Panc1 (cell line): ENCODE measurements around the gene D2HGDH. TPM values are rescaled to one million over a fixed set of nuclear protein-coding genes. Genes with fewer than 3 reads are reported as not detected.

ENCODE experiments used
- ATAC-seq: fragments of 200-7000 bp; cut with Tn5 transposase; 2 replicates; pipeline ENCODE4 v1.9.1; 2020; ENCODE audit warnings: mild to moderate bottlenecking, moderate library complexity
- BruUV-seq: library from RNA; stranded (reverse); fragments of 400-500 nt; replicated peaks from 2 replicates; lab custom pipeline; 2021; lab: Mats Ljungman, UMichigan
- CTCF ChIA-PET: fragments of 300-600 bp; sonication (Branson Sonifier 250); formaldehyde crosslinking; loops from one replicate; lab custom pipeline; 2022; ENCODE audit warnings: antibody characterized with exemption; lab: Charles Lee
- POLR2A ChIA-PET: fragments of 300-600 bp; sonication (Branson Sonifier 250); formaldehyde crosslinking; loops from one replicate; lab custom pipeline; 2022; ENCODE audit warnings: antibody characterized with exemption; lab: Charles Lee
- DNase-seq: peaks from one replicate; pipeline ENCODE4 v3.0.0-alpha.2; 2010; ENCODE audit warnings: low read depth, low spot score
- H3K27ac ChIP-seq: 2 replicates; pipeline ENCODE4 v1.5.1; 2011; ENCODE audit warnings: mild to moderate bottlenecking, low read length, inconsistent platforms
- H3K27me3 ChIP-seq: fragments of 200-500 bp; sonication (Bioruptor generic); 2 replicates; pipeline ENCODE4 v1.6.0; 2014; ENCODE audit warnings: low read length, inconsistent platforms; ENCODE audit not compliant: control insufficient read depth, insufficient read depth
- H3K36me3 ChIP-seq: fragments of 200-500 bp; sonication (Bioruptor generic); 2 replicates; pipeline ENCODE4 v1.5.1; 2014; ENCODE audit warnings: inconsistent platforms, mild to moderate bottlenecking, low read length, moderate library complexity; ENCODE audit not compliant: control insufficient read depth, insufficient read depth
- H3K4me1 ChIP-seq: 2 replicates; pipeline ENCODE4 v1.5.1; 2011; ENCODE audit warnings: inconsistent platforms, mild to moderate bottlenecking, low read length, moderate library complexity; ENCODE audit not compliant: control insufficient read depth, insufficient read depth
- H3K4me3 ChIP-seq, 2 experiments: 2 replicates each; pipeline ENCODE4 v1.5.1; 2011 to 2012; ENCODE audit warnings: low read depth in 2 of 2, low read length in 2 of 2, mild to moderate bottlenecking in 2 of 2, inconsistent platforms in 1 of 2, moderate library complexity in 1 of 2
- H3K9me3 ChIP-seq: fragments of 200-500 bp; sonication (Bioruptor generic); 2 replicates; pipeline ENCODE4 v1.5.1; 2014; ENCODE audit warnings: low read depth, mild to moderate bottlenecking, inconsistent platforms, low read length, moderate library complexity; ENCODE audit not compliant: control insufficient read depth, insufficient read depth
- CTCF ChIP-seq: fragments of 450-650 bp; IDR thresholded peaks from 2 replicates; pipeline ENCODE4 v1.5.1; 2017; ENCODE audit warnings: mild to moderate bottlenecking
- POLR2AphosphoS5 ChIP-seq: IDR thresholded peaks from 2 replicates; pipeline ENCODE4 v1.6.1; 2012; ENCODE audit warnings: mild to moderate bottlenecking, low read depth, low read length, moderate library complexity
- REST ChIP-seq, 2 experiments: IDR thresholded peaks; 2 replicates each; pipeline ENCODE4 v1.6.1; 2011 to 2012; ENCODE audit warnings: low read depth in 2 of 2, control low read depth in 1 of 2, low read length in 1 of 2, mild to moderate bottlenecking in 1 of 2, moderate library complexity in 1 of 2; ENCODE audit not compliant: insufficient read depth in 1 of 2
- SIN3A ChIP-seq: IDR thresholded peaks from 2 replicates; pipeline ENCODE4 v1.6.1; 2012; ENCODE audit warnings: low read depth, mild to moderate bottlenecking, low read length, moderate library complexity, borderline replicate concordance; ENCODE audit not compliant: insufficient read depth
- TCF7L2 ChIP-seq: IDR thresholded peaks from 2 replicates; pipeline ENCODE4 v1.6.1; 2011; ENCODE audit warnings: mild to moderate bottlenecking, low read depth, low read length, inconsistent platforms
- in situ Hi-C: cut with HindIII; loops from 2 replicates; pipeline ENCODE4 v1.10.0; 2016; ENCODE audit warnings: low sequenced_read_pairs, low pct_unique_long_range_greater_than_20kb
- intact Hi-C: fragments of 100-400 bp; cut with micrococcal nuclease; formaldehyde crosslinking; loops from one replicate; pipeline ENCODE4 v1.10.0; 2022; ENCODE audit not compliant: unreplicated experiment
- total RNA-seq: library from RNA; stranded (reverse); gene quantifications from one replicate; pipeline ENCODE4 v1.2.1, GENCODE V29; 2021; ENCODE audit not compliant: unreplicated experiment

D2HGDH gene
- total RNA-seq, 1 experiment from 2014 or later = 53.0 TPM

- BruUV-seq = no TSS peak
- ChIA-PET POLR2A (no interaction called here), CTCF (interaction anchor here (0.9 kb wide), 1 partner anchor 19 kb away, joined by 6 read pairs; no protein-coding TSS in a partner anchor)
- no peak overlapping the region for H3K27ac ChIP-seq
- DNase-seq (no peak), ATAC-seq (no peak)
- H3K4me3 ChIP-seq = no peak overlapping the region
- intact Hi-C loops (no loop called here), in situ Hi-C loops (no loop called here)
- peaks cover 6% of the 10 kb centered on the region for H3K4me1 ChIP-seq
- no peaks in the 10 kb centered on the region for H3K36me3 ChIP-seq
- H3K27me3 ChIP-seq = no peaks in the 10 kb centered on the region
- TF ChIP-seq SIN3A (no peak), POLR2AphosphoS5 (no peak), REST (IDR thresholded peaks at IDR 0.05; ENCODE audit: insufficient read depth in 1 of 2, low read depth in 2 of 2, low read length in 1 of 2) (no peak), TCF7L2 (no peak), CTCF (no peak)
- no peaks in the 10 kb centered on the region for H3K9me3 ChIP-seq
Observed at GRCh38 chr2:241815477-241816430, 81.3 kb downstream of the D2HGDH start.

GRCh38 chr2:241816431-241817121, 82.1 kb downstream of the D2HGDH start:
- no peak for ATAC-seq
- H3K27me3 ChIP-seq = no peaks in the 10 kb centered on the region
- H3K27ac ChIP-seq = no peak overlapping the region
- no TSS peak for BruUV-seq
- intact Hi-C loops (no loop called here), in situ Hi-C loops (no loop called here)
- TF ChIP-seq REST (IDR thresholded peaks at IDR 0.05; ENCODE audit: insufficient read depth in 1 of 2, low read depth in 2 of 2, low read length in 1 of 2) (no peak), SIN3A (no peak), POLR2AphosphoS5 (no peak), CTCF (no peak), TCF7L2 (no peak)
- no peaks in the 10 kb centered on the region for H3K36me3 ChIP-seq
- H3K4me3 ChIP-seq = no peak overlapping the region
- CTCF ChIA-PET = no interaction called here
- POLR2A ChIA-PET = no interaction called here
- H3K4me1 ChIP-seq = peaks cover 3% of the 10 kb centered on the region; the same call in 1 of the 2 replicates
- no peak for DNase-seq
- H3K9me3 ChIP-seq = no peaks in the 10 kb centered on the region
